ENCODE data around the gene EDIL3.

Gene EDIL3

DNA sequence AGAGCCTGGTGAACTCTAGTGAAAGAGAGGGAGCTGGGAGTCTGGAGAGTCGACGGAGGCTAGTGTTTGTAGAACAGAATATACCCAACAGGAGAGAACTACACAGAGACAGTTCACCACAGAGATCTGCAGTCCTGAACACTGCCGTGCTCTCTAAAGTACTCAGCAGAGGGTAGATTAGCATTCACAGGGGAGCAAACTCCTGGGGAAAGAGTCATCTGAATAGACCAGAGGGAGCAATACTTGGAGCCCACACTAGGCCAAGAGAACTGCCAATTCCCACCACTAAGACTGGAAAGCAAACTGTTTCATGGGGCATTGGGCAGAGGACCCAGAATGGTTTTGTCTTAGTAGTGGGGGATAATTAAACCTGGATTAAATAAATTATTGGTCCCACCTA lies 235.6 kb downstream of the EDIL3 start:
- DNase-seq = no peak

DNA sequence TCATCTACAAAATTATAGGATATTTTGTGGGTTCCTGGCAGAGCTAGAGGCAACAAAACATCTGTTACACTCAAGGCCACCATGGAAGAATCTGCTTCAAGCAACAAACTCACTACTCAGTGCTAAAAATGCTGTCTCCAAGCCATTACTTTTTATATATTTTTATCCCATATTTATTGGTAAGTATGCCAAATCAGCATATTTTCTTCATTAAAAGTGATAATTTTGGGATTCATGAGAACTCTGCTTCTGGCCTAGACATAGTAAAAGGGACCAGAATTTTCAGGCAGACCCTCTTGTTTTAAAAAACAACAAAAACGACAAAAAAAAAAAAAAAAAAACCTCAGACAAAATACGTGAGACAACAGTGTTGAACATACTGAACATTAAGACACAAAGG lies 236.0 kb downstream of the EDIL3 start:
- no peak for DNase-seq

DNA sequence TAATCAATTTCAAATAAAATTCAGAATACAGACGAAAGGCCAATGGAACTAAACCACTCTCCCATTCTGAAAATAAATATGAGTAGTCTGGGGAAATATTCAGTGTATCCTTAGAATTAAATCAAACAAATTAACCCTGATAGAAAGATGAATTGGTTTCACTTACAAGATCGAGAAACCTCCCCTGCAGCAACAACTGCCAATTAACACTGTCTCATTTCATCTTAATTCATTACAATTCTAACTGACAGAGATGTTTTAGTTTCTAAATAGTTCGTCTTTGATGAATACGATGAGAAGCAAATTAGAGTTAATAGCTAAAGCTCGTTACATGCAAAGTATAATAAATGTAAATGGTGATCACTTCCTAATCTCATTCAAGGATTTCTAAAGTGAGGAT lies 247.1 kb downstream of the EDIL3 start:
- DNase-seq = no peak

DNA sequence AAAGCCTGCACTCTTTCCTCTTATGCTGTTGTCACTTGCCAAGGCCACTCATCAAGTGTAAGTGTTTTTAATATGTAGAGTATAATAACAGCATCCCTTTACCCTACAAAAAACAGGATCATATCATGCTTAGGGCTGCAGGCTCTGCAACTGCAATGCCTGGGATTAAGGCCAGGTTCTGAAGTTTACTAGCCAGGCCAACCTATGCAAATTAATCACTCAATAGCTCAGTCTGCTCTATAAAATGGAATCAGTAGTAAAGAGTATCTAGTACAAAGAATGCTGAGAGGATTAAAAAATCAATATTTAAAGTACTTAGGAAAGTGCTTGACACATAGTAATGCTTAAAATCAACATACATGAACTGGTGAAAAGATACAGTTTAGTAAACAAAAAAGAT lies 253.3 kb downstream of the EDIL3 start:
- no peak for DNase-seq

DNA sequence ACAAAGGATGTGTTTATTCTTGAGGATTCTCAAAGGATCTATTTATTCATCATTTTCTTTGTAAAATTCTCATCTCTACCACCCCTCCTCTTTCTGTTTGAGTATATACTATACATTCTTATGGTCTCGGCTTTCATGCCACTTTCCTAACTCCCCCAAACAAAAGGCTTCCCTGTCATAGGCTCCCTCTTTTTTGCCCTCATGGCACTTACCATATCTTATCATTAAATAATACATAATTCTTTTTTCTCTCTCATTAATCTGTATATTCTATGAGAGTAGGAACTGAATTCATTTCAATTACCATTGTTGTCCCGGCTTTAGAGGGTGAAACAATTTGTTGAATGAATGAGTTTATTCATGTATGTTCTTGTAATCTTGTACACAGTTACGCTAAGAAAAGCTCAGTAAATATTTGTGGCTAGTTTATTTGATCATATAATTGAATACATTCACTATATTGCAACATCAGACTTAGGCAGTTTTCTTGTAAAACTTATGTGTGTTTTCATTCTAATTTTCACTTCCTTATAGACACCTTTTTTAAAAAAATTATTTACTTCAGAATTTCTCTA lies 254.6 kb downstream of the EDIL3 start:
- no peak for DNase-seq

DNA sequence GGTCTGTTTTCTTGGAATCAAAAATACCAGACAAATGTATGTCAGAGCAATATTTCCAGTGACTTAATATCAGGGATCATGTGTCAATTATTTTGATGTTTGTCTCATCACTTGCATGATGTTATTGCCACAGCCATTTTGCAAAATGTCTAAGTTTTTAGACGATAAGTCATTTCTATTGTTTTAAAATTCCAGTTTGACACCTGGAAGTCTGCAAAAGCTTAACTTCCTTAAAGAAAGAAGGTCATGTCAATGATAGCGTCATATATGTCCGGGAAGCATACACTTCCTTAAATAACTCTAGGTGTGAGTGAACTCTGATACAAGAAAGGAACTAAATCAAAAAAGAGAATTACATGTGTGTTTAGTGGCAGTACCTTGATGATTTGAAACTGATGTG lies 259.5 kb downstream of the EDIL3 start:
- no peak for DNase-seq

DNA sequence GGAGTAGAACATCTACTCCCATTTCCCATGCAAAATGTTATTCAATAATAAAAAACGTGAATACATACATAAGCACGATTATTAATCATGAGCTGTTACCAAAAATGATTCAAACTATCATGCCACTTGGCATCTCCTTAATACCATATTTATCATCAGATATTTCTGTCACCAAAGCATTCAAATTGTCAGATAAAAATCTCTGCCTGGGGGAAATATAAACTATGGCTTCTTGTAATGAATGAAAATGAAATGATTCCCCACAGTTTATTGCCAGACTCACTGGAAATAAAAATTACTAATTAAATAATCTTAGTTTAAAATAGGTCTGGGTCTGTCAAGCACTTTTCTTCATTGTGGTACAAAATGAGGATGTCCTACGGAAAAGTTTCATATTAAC lies 265.4 kb downstream of the EDIL3 start:
- DNase-seq = no peak

DNA sequence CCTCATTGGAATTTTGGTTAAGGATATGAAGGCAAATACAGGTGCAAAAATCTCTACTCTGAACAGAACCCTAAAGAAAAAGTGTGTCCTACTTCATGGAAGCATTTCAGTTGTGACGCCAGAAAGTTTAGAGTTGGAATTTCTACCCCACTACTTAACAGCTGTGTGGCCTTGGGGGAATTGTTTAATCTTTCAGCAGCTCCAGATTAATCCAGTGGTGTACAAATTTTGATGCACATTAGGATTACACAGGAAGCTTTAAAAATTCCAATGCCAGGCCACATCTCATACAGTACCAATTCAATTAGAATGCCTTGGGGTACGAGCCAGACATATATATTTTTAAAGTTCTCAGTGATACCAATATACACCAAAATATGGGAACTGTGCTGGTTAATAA lies 266.1 kb downstream of the EDIL3 start:
- DNase-seq = no peak

DNA sequence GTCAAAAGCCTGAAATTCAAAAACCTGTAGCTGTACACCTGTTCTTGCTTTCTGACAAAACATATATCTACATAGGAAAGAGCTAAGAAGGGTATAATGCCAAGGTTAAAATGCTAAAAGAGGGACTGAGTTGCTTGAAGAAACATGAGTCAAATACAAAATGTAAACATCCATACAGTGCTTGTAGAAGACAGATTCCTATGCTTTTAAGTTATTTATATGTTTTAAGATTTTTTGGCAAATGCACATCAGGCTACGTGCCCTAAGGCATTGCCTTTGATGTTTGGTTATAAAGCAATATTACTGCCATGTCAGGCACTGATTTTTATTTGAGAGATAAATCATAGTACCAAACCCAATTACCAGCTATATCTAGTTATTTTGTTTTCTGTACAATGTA lies 269.0 kb downstream of the EDIL3 start:
- DNase-seq = no peak

DNA sequence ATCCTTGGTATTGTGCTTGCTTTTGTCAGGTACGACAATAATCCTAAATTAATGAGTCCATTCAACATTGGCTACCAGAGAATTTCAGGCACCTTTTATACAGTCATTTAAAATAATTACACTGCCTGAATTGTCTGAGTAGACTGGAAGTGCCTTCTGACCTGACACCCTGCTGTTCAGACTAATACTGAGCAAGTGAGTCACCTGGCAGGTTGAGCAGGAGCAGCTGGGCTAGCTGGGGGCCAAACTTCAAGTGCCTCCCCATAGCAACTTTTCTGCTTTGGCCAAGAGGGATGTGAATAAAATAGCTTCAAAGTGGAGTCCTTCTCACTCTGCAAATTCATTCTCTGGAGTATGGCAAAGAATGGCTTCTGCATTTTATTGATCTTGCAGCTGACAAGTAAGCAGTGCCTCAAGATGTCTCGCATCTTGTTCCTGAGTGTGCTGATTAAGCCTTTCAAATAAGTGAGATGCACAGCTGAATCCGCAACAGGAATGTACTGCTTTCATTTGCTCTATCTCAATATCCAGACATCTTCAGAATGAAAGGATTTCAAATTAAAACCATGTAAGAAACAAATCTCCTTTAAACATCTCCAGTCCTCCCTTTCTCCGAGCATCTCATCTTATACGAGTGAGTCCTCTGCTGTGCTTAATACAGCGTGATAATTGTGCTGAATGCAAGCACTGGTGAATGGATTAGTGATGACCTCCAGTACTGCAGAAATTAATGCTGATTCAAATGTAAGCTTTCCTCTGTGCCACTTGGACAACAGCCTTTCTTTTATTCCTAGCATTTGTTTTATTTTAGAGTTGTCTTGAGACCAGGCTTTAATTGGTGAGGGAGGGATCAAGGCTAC lies 271.2 kb downstream of the EDIL3 start:
- no peak for DNase-seq

DNA sequence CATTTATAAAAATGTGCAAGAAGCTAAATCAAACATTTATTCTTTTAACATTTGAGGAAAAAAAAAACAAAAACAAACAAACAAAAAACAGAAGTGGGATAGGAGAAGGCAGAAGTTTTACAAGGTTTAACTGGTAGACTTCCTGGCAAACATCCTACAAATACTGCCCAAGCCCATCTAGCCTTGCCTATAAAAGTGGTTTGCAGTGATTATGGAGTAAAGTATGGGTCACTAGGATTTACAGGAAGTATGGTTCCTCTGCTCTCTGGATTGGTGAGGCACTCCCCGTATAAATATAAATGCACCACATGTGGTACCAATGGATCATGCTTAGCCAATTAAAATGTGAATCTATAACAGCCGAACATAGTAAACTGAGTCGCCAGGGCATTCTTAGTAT lies 291.9 kb downstream of the EDIL3 start:
- DNase-seq = no peak

DNA sequence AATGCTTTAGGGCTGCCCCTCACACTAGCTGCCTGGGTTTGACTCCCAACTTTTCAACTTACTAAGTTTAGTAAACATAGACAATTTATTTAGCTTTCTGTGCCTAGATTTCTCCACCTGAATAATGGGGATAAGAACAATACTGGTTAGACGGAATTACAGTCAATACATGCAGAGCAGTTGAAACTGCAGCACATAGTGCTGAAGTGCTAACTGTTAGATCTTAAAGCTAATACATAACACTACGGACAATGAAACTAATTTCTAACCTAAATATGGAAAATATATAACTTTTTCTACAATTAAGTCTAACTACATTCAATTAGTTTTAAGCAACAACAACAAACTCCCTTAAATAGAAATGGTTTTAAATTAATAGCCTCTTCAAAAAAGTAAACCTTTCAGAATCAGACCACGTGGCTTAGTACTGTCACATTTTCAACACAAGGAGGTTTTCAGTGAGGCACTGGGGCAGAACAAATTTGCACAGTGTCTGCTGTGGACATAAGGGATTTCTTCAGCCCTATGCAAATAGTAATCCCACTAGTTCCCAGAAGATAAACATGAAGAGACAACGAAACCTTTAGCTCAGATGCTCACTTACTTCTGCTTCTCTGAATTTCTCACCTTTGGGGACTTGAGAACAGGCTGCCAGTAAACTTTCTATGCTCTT lies 293.4 kb downstream of the EDIL3 start:
- no peak for DNase-seq

DNA sequence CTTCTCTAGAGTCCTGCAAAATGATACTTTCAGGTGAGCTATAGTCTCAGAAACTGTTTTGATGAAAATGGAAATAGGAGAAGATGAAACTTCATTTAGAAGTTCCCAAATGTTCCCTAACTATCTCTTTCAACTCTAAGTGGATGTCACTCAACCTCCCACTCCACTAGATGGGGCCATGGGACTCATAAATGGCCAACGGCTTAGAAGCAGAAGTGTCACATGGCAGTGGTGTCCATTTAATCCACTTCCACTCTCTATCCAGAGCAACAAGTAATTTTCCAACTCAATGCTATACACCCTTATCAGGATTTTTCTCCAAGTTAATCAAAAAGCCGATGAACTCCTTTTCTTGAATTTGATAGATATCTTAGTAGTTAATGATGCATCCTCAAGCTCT lies 295.7 kb downstream of the EDIL3 start:
- DNase-seq = no peak

DNA sequence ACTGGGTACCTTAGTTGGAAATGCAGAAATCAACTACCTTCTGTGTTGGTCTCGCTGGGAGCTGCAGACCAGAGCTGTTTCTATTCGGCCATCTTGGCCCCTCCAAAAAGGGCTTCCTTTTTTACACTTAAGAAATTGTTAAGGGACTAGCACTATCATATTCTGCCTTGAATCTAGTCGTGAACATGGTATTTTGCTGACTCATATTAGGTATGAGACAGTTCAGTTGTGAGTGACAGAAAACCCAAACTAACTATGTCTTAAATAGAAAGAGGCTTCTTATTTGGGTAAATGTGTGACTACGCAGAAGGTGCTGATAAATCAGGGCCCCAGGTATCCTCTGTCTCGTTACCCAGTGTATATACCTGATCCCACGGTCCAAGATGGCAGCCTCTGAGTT lies 298.2 kb downstream of the EDIL3 start:
- no peak for DNase-seq

DNA sequence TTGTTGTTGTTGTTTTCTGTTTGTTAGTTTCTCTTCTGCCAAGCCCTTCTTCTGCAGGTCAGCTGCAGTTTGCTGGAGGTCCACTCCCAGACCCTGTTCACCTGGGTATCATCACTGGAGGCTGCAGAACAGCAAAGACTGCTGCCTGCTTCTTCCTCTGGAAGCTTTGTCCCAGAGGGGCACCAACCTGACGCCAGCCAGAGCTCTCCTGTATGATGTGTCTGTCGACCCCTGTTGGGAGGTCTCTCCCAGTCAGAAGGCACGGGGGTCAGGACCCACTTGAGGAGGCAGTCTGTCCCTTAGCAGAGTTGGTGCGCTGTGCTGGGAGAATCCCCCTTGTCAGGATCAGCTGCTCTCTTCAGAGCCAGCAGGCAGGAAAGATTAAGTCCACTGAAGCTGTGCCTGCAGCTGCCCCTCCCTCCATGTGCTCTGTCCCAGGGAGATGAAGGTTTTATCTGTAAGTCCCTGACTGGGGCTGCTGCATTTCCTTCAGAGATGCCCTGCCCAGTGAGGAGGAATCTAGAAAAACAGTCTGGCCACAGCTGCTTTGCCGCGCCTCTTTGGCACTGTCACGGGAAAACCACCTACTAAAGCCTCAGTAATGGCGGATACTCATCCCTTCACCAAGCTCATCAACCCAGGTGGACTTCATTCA lies 299.2 kb downstream of the EDIL3 start:
- no peak for DNase-seq

DNA sequence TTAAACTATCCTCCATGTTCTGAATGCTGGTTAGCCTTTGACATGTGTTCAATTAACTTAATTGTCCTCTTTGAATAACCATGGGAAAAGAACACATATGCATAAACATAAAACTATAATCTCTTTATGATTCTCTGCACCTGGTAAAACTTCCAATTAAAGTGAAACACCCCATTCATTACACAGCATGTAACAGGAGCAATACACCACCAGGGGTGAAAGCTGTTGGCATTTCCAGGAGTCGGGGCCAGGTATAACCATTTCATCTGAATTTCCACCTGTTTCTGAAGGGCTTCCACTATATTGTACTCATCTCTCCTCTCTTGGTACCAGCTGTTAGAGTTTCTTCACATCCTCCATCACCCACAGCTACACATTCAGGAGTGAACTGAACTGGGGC lies 303.8 kb downstream of the EDIL3 start:
- no peak for DNase-seq

DNA sequence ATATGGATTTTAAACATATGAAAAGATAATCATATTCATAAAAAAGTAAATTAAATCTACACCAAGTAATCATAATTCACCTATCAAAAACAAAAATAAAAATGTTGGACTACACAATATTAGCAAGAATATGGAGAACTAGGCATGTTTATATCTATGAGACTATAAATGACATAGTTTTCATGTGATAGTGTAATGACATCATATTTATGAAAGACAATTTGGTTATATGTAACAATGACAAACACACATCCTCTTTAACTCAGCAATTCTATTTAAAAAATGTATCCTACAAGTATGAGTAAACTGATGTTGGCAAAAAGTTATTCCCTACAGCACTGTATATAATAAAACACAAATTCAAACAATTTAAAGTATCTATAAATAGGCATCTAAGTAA lies 312.3 kb downstream of the EDIL3 start:
- DNase-seq = no peak

DNA sequence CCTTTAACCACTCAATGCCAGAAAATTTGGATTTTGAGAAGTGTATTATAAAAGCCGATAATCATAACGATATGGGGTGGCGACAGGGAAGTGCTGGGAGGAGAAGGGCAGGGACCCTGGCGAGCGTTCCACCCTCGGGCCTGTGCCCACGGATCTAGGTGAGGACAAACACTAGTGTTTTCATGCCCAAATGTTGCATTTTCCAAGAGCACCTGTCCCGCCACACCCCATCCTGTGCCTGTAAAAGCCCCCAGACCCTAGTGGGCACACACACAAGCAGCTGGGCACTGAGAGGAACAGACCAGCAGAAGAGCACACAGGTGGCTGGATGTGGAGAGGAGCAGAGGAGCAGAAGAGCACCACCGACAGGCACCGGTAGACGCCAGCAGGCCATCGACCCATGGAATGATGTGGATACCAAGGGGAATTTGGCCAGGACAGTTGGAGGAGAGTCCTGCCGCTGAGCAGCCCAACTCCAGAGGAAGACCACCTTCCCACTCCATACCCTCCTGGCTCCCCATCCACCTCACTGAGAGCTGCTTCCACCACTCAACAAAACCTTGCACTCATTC lies 315.0 kb downstream of the EDIL3 start:
- DNase-seq = no peak

DNA sequence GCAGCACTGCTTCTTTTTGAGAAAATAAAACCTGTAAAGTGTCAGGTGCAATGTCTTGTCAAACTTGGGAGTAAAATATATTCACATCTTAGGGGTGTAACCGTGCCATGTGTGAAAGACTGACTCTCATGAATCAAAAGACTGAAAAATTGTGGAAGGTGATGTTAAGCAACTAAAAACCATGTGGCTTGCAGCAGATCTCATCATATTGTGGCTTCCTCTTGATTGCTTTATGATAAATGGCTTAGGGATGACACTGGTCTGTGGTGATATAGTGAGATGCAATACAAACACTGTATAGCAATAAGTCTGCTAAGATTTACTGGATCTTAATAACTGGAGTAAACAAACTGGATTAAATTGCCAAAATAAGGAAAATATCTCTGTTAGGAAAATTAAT lies 321.6 kb downstream of the EDIL3 start:
- DNase-seq = no peak

DNA sequence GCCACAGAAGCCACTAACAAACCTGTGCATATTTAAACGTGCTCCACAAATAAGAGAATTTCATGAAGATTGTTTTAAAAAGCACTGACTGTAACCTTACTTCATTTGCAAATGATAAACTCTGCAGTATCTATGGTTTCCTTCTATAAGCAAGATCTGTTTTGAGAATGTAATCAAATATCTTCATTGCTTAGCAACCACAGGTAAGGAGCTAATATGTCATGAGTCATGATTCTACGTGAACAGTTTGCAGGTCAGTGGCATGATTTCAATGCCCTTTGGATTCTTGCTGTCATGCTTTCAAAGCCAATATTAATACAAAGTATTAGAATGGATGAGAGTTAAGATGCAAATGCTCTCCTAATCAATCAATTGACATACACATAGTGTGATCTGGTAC lies 325.0 kb downstream of the EDIL3 start:
- no peak for DNase-seq

DNA sequence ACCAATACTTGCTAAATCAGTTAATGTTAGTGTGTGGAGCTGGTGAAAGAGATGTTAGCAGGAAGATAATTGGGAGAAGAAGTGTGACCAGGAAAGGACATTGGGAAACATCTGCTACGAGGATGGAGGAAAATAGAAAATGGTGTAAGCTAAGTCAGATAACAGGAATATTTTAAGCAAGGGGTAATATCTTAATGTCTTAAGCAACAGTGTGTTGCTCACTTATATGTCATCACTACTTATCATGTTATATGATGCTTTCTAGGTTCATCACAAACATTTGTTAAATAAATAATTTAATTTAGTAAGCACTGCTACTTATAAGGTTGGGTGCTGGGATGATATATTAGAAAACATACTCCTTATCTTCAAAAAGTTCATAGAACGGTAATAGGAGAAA lies 326.1 kb downstream of the EDIL3 start:
- no peak for DNase-seq

DNA sequence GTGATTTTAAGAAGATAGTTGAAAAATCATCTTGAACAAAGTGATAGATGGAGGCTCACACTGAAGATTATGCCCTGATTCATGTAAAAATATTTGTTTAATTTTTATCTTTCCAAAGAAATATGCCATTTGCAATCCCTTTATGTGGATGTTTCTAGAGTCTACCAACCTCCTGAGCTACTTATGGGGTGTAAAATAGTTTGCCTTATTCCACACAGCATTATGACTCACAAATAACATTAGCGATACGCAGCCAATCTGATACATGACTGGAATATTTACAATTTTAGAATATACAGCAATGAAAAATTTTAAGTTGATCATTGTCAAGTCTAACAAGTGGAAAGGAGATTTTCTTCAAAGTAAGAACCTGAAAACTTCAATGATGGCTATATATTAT lies 327.5 kb downstream of the EDIL3 start:
- DNase-seq = no peak

DNA sequence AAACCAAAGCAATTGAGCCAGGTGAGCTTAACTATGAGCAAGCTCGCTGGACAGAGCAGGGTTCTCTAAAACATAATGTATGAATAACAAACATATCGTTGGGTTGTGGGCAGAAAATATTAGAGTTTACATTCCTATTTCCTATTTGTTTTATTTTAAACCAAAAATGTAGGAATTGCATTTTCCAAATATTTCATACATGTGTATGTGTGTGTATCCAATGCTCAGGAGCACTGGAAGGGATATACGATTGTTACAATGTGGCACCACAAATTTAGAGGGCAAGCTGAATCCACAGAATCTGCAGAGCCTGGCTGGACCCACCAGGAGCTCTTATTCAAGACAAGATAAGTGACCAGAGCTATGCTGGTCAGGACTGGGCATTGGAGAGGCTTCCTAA lies 338.7 kb downstream of the EDIL3 start:
- DNase-seq = no peak

DNA sequence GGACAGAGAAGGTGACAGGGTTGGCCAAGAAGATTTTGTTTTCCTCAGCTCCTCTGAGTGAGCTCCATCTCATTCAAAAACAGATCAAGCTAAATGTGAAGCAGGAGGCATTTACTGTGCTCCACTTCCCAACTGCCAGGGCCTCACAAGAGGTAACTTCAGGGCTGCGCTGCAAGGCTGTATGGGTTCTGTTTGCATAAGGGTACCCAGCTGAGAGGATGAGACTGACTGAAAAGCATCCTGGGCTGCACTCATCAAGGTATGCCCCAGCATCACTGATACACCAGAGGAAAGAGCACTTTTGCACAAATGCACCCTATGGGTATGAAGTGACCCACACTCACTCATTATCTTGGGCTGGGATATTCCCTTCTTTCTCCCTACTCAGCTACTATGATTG lies 347.8 kb downstream of the EDIL3 start:
- no peak for DNase-seq

Measured in activated CD4-positive, alpha-beta T cell treated with anti-CD3 and anti-CD28 coated beads, Interleukin-2, amount 50 U/mL, for 16 hours (primary cell).